ENCODE measurements around the gene LOX.

LOX gene

DNA sequence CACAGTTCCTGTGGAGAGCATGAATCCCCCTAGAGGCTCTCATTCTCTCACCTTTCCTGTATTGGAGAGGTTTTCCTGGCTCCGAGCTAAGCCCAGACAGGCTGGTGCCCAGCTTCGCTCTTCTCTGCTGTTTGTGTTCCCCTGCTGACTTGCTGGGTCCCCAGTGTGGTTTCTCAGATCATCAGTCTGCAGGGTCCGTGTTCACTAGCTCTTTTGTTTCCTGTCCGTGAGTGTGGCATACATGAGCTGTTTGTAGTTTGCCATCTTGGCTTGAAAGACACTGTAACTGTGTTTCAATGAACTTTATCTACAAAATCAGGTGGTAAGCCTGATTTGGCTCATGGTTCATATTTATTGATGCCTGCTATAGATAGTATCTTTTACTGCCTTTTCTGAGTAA is 23.8 kb downstream of the LOX start:
- no peak for DNase-seq

DNA sequence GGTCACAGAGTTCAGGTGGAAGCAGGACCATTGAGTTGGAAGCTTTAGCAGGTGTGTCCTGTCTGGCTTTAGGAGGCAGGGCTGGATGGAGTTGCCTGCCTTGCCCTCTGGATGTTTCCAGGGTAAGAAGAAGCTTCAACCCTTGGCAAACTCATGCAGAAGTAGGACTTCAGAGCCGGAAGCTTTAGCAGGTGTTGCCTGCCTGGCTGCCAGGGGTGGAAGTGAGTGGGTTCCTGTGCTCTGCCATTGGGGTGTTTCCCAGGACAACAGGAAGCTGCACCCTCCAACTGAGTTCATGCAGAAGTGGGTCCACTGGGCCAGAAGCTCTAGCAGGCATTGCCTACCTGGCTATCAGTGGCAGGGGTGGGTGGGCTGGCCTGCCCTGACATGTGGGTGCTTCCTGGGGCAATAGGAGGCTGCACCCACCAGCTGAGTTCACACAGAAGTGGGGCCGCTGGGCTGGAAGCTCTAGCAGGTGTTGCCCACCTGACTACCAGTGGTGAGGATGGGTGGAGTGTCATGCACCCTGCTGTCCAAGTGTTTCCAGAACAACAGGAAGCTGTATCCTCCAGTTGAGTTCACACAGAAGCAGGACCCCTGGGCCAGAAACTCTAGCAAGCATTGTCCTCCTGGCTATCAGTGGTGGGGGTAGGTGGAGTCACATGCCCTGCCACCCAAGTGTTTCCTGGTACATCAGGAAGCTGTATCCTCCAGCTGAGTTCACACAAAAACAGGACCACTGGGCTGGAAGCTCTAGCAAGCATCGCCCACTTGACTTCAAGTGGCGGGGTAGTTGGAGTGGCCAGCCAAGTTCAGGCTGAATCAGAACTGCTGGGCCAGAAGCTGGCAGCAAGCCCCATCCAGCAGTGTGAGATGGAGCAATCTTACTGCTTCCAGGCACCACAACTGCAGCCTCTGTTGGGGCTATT is 24.6 kb downstream of the LOX start:
- DNase-seq, result peak in 1 of 56 donors; percentile 4

DNA sequence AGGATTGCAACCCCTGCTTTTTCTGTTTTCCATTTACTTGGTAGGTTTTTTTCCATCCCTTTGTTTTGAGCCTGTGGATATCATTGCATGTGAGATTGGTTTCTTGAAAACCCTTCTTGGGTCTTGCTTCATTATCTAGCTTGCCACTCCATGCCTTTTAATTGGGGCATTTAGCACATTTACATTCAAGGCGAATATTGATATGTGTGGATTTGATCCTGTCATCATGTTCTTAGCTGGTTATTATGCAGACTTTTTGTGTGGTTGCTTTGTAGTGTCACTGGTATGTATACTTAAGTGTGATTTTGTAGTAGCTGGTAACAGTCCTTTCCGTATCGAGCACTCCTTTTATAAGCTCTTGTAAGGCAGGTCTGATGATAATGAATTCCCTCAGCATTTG is 26.5 kb downstream of the LOX start:
- no peak for DNase-seq

DNA sequence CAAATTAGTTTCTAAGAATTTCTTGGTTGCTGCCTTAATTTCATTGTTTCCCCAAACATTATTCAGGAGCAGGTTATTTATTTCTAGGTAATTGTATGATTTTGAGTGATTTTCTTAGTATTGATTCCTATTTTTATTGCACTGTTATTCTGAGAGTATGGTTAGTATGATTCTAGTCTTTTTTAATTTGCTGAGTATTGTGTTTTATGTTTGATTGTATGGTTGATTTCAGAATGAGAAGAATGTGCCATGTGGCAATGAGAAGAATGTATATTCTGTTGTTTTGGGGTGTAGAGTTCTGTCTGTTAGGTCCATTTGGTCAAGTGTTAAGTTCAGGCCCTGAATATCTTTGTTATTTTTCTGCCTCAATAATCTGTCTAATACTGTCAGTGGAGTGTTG is 27.1 kb downstream of the LOX start:
- DNase-seq, result no peak

DNA sequence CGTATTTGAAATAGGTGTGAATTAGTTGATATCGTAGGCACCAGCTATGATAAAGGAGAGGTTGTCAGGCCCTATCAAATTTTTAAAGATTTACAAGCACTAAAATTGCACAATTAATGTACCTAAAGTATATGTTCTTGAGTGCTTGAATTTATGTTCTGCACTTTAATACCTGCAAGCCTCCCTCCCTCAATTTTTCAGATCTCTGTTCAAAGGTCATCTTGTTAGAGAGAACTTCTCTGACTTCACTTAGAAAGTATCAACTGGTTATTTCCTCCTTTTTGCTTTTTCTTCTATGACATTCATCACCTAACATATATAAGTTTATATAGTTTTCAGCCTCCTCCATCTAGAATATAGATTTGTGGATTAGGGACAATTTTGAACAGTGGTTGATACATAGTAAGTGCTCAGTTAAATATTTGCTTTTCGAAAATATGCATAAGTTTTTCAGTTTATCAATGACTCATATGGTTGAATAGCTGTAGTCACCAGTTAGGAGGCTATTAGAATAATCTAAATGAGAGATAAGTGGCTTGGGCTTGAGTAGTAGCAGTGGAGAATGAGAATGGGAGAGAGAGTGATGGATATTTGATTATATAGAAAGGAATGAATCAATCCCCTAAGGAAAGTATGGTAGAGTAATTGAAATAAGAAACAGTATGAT is 37.3 kb downstream of the LOX start:
- DNase-seq, result no peak

DNA sequence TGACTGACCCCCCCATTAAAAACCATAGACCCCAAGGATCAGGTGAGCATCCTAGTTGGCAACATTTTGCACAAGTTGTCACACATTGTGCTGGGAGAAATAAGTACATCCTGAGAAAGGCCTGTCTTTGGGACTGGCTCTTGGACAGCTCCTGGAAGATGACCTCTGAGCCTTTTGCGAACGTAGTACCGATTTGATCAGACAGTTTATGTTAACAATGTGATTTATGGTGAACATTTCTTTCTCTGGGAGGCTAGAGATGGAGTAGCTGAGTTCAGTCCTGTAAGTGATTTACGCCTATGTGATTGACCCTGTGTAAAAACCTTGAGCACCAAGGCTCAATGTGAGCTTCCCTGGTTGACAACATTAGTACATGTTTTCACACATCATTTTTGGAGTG is 41.7 kb downstream of the LOX start:
- no peak for DNase-seq

DNA sequence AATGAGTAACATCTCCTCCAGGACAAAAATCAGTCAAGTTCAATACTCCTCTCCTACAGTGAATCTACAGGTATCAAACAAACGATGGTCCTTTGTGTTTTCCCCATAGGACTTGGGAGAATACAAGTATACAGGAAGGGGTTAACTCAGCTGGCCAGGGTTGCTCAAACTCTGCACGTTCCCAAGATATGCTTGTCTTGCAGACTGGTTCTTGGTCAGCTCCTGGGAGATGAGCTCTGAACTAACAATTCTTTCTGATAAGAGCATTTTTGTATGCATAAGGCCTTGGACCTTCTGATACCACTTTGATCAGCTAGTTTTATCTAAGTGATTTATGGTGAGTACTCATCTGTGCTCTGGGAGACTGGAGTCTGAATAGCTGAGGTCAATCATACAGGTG is 42.1 kb downstream of the LOX start:
- DNase-seq, result no peak

DNA sequence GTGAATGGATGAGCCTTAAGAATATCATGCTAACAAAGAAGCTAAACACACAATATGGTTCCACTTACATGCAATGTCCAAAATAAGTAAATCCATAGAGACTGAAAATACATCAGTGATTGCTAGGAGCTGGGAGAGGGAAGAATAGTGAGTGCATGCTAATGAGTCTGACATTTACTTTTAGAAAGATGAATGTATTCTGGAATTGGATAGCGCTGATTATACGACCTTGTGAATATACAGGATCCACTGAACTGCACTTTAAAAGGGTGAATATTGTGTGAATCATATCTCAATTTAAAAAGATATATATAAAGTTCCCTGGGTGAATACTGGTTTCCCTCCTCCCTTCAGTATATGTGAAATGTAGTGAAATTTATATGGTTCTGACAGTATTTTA is 46.2 kb downstream of the LOX start:
- no peak for DNase-seq

DNA sequence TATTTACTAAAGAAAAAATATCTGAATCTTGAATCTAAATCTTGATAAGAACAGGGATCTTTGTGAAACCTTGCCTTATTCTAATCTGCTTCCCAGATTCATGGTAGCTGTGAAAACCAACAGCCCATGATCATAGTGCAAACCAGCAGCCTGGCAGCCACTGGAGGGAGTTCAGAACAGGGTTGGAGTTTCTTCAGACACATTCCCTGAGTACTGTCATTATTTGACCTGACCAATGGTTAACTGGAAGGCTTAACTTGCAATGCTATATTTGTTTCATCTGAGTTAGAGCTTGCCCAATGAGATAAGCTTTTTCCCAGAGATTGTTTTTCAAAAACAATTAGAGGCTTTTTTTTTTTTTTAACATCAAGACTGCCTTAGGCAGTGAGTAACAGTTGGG is 47.8 kb downstream of the LOX start:
- DNase-seq, result no peak

DNA sequence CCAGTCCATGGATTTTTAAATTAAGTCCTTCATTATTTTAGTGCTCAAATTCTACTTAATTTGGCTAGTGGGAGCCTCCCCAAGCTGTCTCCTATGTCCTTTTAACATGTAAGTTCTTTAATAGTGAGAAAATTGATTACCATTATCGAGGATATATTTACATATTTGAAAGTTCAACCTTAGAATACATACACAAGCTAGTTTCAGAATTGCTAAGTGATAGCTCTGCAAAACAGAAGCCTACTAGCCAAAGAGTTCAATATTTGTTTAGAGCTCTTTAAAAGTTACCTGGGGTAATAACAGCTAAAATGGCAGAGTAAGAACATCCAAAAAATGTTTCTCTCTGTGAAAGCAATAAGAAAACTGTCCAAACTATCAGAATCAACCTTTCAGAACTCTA is 48.2 kb downstream of the LOX start:
- no peak for DNase-seq

DNA sequence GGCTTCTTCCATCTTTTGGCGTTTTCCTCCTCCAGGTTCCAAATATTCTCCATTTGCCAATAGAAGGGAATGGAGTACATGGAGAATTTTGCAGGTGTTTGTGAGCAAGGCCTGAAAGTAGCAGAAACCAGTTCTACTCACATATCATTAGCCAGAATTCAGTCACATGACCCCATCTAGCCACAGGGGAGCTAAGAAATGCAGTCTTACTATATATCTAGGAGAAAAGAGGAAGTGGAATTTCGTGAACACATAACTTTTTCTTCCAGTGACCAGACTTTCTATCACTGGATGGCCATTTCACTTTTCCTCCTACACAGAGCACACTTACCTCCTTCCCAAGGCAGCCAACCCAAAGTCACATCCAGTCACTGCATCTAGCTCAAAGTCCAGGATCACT is 55.1 kb downstream of the LOX start:
- no peak for DNase-seq

DNA sequence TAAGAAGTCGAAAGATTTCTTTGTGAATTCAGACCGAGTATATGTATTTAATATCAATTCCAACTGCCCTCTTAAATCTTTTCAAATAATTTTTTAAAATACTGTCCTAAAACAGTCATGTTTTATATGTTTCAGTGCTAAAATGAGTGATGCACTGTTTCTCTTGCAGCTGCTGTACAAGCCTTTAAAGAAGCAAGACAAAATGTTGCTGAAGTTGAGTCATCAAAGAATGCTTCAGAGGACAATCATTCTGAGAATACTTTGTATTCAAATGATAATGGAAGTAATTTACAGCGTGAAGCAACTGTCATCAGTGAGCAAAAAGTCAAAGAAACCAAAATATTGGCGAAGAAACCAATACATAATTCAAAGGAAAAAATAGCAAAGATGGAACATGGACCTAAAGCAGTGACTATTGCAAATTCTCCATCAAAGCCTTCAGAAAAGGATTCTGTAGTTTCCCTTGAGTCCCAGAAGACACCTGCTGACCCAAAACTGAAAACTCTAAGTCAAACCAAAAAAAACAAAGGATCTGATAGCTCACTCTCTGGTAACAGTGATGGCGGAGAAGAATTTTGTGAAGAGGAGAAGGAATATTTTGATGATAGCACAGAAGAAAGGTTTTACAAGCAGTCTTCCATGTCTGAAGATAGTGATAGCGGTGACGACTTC is 58.0 kb downstream of the LOX start:
- DNase-seq, result no peak

DNA sequence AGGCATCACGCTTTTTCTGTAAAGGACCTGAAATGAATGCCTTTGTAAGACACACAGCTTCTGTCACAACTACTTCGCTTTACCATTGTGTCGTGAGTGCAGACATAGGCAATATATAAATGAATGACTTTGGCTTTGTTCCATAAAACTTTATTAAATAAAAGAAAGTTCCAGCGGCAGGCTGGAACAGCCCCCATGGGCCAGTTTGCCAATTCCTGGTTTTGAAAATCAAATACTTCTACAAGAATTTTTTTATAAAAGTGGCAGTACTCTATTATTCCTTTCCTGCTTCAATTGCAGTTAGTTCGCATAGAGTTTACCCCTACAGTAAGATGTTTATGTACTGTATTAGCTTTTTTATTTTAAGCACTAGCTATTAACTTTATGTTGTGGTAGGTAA is 62.6 kb downstream of the LOX start:
- no peak for DNase-seq

DNA sequence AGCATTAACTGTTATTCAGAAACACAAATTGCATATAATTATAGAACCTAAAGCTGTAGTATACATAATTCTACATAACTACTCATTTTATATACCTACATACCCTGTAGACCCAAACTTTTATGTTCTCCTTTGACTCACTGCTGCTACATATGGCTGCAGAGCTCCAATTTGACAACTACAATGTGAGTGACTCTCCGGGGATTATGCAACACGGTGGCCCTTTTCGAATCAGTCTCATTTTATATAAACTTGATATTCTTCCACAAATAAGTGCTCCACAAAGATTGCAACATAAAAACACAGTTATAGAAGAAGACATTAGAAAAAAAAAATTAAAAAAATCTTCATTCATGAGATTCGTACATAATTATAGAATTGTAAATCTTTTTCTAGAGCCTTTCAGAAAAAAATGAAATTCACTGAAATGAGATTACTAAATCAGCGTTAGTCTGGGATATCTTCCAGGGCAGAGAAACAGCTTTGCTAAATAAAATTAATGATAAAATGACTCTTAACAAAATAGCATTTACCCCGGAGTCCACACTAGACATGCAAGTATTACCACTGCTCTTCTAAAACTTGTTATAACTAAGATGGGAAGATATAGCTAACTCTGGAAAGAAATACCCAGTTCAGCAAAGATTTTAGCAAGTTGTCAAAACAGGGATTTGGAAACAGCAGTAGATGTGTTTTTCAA is 63.7 kb downstream of the LOX start:
- DNase-seq, result no peak
